KOPT-K1 (cell line): ENCODE data around the gene ZFHX2.
"Not testable (repeated sequence)": the region's sequence is repeated elsewhere in the genome, so short reads cannot be mapped to it uniquely, and the experiment has no call there.

Source experiments
- H3K27ac ChIP-seq: fragments of 200-600 bp; sonication (generic); 2 replicates; pipeline ENCODE4 v1.5.1; 2016; ENCODE audit warnings: antibody characterized with exemption, mild to moderate bottlenecking, low read depth, low read length; ENCODE audit not compliant: poor library complexity, severe bottlenecking
- H3K36me3 ChIP-seq: fragments of 200-600 bp; sonication (generic); 2 replicates; pipeline ENCODE4 v1.5.1; 2017; ENCODE audit warnings: antibody characterized with exemption, mild to moderate bottlenecking, low read length, moderate library complexity; ENCODE audit not compliant: insufficient read depth
- H3K9me3 ChIP-seq: fragments of 200-600 bp; sonication (generic); 2 replicates; pipeline ENCODE4 v1.5.1; 2017; ENCODE audit warnings: antibody characterized with exemption, low read length, mild to moderate bottlenecking; ENCODE audit not compliant: insufficient read depth, poor library complexity, severe bottlenecking

Gene ZFHX2

DNA sequence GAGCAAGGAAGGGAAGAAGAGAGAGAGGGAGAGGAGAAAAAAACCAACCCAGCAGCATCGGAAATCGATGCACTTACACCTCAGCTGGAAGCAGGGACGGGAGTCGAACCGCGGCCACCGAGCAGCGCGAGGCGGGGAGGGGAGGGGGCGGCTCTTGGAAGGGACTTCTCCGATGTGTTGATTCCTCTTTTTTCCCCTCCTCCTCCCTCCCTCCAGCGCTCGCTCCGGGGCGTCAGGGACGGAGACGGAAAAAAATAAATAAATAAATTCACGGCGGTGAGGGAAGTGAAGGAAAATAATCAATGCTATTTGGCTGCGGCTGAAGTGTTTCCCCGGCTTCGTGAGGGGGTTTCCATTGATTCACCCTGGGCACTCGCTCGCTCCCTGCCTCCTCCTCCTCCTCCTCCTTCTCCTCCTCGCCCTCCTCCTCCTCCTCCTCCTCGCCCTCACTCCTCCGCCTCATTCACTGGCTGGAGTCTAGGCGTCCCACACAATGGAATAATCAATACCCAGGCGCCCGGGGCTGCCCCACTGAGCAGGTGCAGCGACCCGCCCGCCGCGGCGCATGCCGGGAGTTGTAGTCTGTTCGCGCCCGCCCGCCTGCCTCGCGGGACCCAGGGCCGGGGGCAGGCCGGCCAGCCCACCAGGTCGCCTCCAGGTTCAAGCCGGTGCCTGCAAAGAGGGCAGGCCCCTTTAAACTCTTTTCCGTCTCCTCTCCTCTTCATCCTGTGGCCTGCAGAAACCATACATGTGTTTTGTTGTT lies at the start of gene ZFHX2:
TSS of gene ZFHX2 (minus strand) at position 500 of the 763 bp plus-strand sequence. CDS start 16,440 bp downstream, outside the sequence.
- Histone ChIP-seq H3K36me3 (no peaks in the 10 kb centered on the region), H3K9me3 (no peaks in the 10 kb centered on the region), H3K27ac (peak within 1 kb of the TSS; percentile 58)

DNA sequence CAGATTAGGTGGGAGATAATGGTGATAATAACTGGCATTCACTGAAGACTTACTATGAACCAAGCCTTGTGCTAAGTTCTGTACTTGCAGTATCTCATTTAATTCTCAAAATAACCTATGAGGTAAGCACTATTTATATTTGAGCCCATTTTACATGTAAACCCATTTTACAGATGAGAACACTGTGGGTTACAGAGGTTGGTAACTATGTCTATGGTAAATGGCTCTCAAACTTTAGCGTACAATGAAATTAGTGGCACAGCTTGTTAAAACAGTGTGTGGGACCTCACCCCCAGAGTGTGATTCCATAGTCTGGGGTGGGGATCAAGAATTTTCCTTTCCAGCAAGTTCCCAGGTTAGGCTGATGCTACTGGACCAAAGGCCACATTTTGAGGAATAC lies 49.2 kb upstream of the ZFHX2 start:
- Histone ChIP-seq H3K27ac (no peak overlapping the region), H3K9me3 (no peaks in the 10 kb centered on the region), H3K36me3 (no peaks in the 10 kb centered on the region)

DNA sequence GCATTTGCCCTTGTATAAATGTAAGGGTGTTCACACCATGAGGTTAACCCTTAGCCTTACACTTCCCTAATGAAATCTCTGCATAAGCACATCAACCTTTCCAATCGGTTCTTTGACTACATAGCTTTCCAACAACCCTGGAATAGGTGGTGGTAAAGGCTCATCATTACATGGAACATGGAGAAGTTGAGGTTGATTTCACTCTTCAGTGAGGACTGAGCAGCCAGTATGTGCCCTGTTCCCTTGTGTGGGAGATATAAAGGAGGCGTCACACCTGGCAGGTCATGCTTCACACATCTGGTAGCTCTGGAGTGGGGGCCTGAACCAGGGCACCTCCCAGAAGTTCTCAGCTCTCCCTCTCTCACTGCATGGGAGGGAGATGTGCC lies 48.8 kb upstream of the ZFHX2 start:
- Histone ChIP-seq H3K9me3 (no peaks in the 10 kb centered on the region), H3K36me3 (no peaks in the 10 kb centered on the region), H3K27ac (no peak overlapping the region)

DNA sequence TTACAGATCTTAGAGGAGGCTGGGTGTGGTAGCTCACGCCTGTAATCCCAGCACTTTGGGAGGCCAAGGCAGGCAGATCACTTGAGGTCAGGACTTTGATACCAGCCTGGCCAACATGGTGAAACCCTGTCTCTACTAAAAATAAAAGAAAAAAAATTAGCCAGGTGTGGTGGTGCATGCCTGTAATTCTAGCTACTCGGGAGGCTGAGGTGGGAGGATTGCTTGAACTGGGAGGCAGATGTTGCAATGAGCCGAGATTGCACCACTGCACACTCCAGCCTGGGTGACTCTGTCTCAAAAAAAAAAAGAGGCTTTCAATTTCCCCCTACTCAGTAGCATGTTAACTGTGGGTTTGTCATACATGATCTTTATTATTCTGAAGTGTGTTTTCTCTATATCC lies 42.6 kb upstream of the ZFHX2 start:
- H3K9me3 ChIP-seq, H3K27ac ChIP-seq, H3K36me3 ChIP-seq: not testable (repeated sequence)

DNA sequence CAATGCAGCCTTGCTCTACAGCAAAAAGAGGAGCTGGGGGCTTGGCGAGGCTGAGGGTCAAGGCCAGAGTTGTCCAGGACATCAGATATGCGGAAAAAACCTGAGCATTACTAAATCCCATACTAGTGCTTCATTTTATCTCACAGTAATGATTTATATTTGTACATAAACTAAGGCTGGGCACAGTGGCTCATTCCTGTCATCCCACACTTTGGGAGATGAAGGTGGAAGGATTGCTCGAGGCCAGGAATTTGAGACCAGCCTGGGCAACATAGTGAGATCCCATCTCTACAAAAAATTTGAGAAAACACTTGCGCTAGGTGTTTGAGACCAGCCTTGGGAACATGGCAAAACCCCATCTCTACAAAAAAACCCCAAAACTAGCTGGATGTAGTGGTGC lies 38.6 kb upstream of the ZFHX2 start:
- Histone ChIP-seq H3K9me3 (no peaks in the 10 kb centered on the region), H3K27ac (no peak overlapping the region), H3K36me3 (no peaks in the 10 kb centered on the region)

DNA sequence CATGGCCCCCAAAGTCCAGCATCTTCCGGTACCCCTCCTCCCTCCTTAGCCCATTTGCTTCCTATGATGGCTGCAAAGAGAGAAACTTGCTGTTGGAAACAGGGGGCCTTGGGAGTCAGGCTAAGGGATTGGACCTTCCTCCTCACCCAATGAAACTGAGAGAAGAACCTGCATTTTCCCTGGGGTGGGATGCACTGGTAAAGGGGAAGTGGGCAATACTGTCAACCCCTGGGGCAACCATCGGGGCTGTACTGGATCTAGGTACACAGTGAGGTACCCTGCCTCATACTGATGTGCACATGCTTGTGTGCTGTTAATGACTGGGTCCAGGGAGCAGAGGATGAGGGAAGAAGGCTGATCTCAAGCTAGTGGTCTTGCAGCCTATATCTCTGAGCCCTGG lies 38.0 kb upstream of the ZFHX2 start:
- Histone ChIP-seq H3K27ac (no peak overlapping the region), H3K9me3 (no peaks in the 10 kb centered on the region), H3K36me3 (no peaks in the 10 kb centered on the region)

DNA sequence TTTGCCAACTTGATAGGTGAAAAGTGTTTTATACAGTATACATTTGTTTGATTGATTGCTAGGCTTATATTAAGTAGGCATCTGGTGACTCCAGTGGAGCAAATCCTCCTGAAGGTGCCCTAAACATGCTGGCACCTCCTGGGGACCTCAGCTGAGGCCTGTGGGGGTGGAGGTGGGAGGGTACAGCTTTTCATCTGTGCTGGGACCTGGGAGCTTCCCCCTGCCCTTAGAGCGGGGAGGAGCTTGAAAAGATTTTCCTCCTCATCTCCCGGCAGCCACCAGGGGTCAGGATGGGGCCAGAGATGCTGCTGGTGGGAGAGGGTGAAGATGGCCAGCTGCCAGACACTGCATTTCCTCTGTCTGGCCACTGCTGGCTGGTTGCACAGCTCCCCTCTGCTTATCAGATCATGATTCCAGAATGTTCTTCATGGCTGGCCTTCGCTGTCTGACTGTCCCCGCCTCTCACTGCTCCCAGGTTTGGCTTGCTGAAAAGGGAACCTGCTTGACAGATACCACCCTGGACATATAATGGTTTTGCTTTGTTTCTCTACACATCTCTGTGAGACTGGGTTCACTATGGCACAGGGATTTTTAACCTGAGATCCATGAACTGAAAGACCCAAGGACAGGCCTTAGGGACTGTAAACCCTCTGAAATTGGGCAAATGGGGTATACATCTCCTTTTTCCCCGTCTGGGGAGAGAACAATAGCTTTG lies 37.5 kb upstream of the ZFHX2 start:
- no peaks in the 10 kb centered on the region for H3K36me3 ChIP-seq
- no peak overlapping the region for H3K27ac ChIP-seq
- H3K9me3 ChIP-seq = no peaks in the 10 kb centered on the region

DNA sequence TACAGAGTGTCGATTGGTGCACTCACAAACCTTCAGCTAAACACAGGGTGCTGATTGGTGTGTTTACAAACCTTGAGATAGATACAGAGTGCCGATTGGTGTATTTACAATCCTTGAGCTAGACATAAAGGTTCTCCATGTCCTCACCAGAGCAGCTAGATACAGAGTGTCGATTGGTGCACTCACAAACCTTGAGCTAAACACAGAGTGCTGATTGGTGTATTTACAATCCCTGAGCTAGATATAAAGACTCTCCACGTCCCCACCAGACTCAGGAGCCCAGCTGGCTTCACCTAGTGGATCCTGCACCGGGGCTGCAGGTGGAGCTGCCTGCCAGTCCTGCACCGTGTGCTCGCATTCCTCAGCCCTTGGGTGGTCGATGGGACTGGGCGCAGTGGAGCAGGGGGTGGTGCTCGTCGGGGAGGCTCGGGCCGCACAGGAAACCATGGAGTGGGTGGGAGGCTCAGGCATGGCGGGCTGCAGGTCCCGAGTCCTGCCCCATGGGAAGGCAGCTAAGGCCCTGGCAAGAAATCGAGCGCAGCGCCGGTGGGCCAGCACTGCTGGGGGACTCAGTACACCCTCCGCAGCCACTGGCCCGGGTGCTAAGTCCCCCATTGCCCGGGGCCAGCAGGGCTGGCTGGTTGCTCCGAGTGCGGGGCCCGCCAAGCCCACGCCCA lies 33.1 kb upstream of the ZFHX2 start:
- H3K9me3 ChIP-seq, H3K36me3 ChIP-seq, H3K27ac ChIP-seq: not testable (repeated sequence)

DNA sequence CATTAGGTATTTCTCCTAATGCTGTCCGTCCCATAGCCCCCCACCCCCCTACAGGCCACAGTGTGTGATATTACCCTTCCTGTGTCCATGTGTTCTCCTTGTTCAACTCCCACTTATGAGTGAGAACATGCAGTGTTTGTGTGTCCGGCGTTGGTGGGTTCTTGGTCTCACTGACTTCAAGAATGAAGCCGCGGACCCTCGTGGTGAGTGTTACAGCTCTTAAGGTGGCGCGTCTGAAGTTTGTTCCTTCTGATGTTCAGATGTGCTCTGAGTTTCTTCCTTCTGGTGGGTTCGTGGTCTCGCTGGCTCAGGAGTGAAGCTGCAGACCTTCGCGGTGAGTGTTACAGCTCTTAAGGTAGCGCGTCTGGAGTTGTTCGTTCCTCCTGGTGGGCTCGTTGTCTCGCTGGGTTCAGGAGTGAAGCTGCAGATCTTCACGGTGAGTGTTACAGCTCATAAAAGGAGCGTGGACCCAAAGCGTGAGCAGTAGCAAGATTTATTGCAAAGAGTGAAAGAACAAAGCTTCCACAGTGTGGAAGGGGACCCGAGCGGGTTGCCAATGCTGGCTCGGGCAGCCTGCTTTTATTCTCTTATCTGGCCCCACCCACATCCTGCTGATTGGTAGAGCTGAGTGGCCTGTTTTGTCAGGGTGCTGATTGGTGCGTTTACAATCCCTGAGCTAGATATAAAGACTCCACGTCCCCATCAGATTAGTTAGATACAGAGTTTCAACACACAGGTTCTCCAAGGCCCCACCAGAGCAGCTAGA lies 32.4 kb upstream of the ZFHX2 start:
- H3K27ac ChIP-seq, H3K36me3 ChIP-seq, H3K9me3 ChIP-seq: not testable (repeated sequence)

DNA sequence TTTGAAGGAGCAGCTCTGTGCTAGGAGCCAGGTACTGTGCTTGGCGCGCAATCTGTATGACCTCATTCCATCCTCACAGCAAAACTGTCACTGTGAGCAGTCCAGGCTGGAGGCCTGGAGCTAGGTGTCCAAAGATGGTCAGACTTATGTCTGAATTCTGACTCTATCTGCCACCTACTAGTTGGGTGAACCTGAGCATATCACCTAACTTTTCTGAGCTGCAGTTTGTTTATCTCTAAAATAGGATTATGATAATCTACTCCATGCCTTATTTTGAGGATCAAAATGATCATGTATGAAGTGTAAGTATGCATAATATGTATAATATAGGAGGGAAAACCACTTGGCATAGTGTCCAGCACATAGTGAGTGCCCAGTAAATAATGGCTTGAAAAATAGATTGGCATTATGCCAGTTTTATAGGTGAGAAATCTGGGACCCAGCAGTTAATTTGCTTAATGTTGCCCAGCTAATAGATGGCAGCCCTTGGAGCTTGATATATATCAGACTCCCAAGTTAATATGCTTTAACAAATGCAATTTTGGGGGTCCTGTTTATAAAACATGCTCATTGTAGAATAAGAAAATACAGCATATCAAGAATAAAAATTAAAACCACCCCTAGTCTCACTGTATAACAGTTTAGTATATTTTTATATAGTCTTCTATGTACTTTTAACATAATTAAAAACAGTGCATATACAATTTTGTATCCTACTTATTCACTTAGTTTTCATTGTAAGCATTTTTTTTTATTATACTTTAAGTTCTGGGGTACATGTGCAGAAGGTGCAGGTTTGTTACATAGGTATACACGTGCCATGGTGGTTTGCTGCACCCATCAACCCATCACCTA lies 31.6 kb upstream of the ZFHX2 start:
- Histone ChIP-seq H3K36me3 (no peaks in the 10 kb centered on the region), H3K9me3 (no peaks in the 10 kb centered on the region), H3K27ac (no peak overlapping the region)

DNA sequence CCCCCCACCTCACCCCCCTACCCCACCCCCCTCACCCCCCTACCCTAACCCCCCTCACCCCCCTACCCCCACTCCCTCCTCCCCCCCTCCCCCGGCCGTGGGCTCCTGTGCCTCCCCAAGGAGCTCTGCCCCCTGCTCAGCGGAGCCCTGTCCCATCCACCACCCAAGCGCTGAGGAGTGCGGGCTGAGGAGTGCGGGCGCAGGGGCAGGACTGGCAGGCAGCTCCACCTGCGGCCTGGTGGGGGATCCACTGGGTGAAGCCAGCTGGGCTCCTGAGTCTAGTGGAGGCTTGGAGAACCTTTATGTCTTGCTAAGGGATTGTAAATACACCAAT lies 29.4 kb upstream of the ZFHX2 start:
- Histone ChIP-seq H3K27ac (no peak overlapping the region), H3K36me3 (no peaks in the 10 kb centered on the region), H3K9me3 (no peaks in the 10 kb centered on the region)

DNA sequence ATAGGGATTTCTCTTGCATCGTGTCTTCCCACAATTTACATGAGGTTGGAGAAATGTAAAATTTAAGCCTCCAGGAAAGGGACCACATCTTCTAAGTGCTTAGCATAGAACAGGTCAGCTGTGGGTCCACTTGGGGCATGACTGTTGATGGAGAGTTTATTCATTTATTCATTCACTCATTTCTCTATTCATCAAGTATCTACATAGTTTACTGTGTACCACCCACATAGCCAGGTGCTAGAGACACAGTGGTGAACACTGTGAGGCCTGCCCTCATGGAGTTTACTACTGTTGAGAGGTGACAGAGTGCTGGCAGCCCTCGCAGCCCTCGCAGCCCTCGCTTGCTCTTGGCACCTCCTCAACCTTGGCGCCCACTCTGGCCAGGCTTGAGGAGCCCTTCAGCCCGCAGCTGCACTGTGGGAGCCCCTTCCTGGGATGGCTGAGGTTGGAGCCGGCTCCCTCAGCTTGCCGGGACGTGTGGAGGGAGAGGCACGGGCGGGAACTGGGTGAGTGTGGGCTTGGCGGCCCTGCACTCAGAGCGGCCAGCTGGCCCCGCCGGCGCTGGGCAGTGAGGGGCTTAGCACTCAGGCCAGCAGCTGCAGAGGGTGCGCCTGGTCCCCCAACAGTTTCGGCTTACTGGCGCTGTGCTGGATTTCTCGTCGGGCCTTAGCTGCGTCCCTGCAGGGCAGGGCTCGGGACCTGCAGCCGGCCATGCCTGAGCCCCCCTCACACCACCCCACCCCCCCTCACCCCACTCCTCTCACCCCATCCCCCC lies 28.8 kb upstream of the ZFHX2 start:
- Histone ChIP-seq H3K9me3 (no peaks in the 10 kb centered on the region), H3K27ac (no peak overlapping the region), H3K36me3 (no peaks in the 10 kb centered on the region)

DNA sequence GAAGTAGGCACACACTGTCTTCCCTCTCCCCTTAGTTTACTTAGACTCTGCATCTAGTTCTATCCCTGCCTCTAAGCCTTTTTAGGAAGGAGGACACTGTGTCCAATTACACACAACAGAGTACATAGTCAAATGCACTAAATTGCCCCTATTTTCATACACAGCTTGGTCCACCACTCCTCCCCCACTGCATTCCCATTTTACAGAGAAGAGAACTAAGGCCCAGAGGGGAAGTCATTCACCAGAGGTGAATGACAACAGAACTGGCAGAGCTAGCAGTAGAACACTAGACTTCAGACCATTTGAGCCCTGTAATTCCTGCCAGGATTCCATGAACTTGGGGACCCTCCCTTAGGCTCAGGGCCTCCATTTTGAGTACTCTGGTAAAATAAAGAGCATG lies 28.2 kb upstream of the ZFHX2 start:
- Histone ChIP-seq H3K27ac (no peak overlapping the region), H3K9me3 (no peaks in the 10 kb centered on the region), H3K36me3 (no peaks in the 10 kb centered on the region)

DNA sequence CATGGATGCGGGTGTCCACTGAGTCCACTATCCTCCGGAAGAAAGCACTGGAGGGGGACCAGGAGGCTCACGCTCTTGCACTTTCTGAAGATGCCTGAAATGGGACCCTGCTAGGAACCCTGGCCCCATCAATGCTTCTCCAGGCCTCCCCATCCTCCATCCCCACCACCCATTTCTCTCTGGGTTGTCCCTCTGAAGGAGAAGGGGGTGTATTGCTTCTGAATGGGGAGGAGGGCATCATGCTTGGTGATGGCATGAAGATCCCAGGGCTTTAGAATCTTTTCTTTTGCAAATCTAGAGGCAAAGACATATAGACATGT lies 27.7 kb upstream of the ZFHX2 start:
- Histone ChIP-seq H3K27ac (no peak overlapping the region), H3K36me3 (no peaks in the 10 kb centered on the region), H3K9me3 (no peaks in the 10 kb centered on the region)
